GM19467 (cell line): ENCODE results near the gene NQO1.
A peak's percentile ranks its signal among the peaks of the same experiment; 100 is the strongest.
"Not testable (repeated sequence)": the region's sequence is repeated elsewhere in the genome, so short reads cannot be mapped to it uniquely, and the experiment has no call there.

ENCODE experiments used
- ATAC-seq: cut with Tn5 transposase; IDR thresholded peaks from one replicate; pipeline ENCODE4 v1.9.1; 2021; ENCODE audit warnings: mild to moderate bottlenecking, moderate library complexity; ENCODE audit not compliant: unreplicated experiment

Gene NQO1

GRCh38 chr16:69726313-69727060 lies at the start of gene NQO1:
NQO1 (minus strand) TSS chr16:69726560; CDS start chr16:69726439, 121 bp downstream.
- ATAC-seq, result peak; percentile 97

- ATAC-seq, result no peak
These were observed 49.2 kb upstream of the NQO1 start for GRCh38 chr16:69775563-69775962.

GRCh38 chr16:69773260-69773947 lies 47.0 kb upstream of the NQO1 start:
- peak; percentile 45 for ATAC-seq

- ATAC-seq, result no peak
These were observed 45.2 kb upstream of the NQO1 start for GRCh38 chr16:69771651-69771967.

- no peak for ATAC-seq
These were observed 43.0 kb upstream of the NQO1 start for GRCh38 chr16:69769404-69769803.

- ATAC-seq, result no peak
These were observed 42.3 kb upstream of the NQO1 start for GRCh38 chr16:69768666-69769065.

- ATAC-seq, result no peak
These were observed 41.3 kb upstream of the NQO1 start for GRCh38 chr16:69767459-69768229.

GRCh38 chr16:69763599-69763942 lies 37.2 kb upstream of the NQO1 start:
- ATAC-seq, result no peak

- no peak for ATAC-seq
These were observed 36.6 kb upstream of the NQO1 start for GRCh38 chr16:69762814-69763598.

- ATAC-seq, result peak; percentile 72
These were observed 35.8 kb upstream of the NQO1 start, which contains the start of gene WWP2 for GRCh38 chr16:69761983-69762813. WWP2 (plus strand) TSS chr16:69762332; CDS start chr16:69787011, 24,679 bp downstream.

GRCh38 chr16:69757375-69757774 lies 31.0 kb upstream of the NQO1 start:
- not testable (repeated sequence) for ATAC-seq

- ATAC-seq, result no peak
These were observed 30.3 kb upstream of the NQO1 start for GRCh38 chr16:69756705-69757104.

GRCh38 chr16:69754469-69755310 lies 28.3 kb upstream of the NQO1 start, which contains the start of gene NOB1:
NOB1 (minus strand) TSS chr16:69754926; CDS start chr16:69754910, 16 bp downstream.
- ATAC-seq, result peak; percentile 96

- ATAC-seq, result no peak
These were observed 27.7 kb upstream of the NQO1 start for GRCh38 chr16:69754143-69754468.

- ATAC-seq, result no peak
These were observed 22.5 kb upstream of the NQO1 start for GRCh38 chr16:69748694-69749345.

- ATAC-seq, result no peak
These were observed 20.8 kb upstream of the NQO1 start for GRCh38 chr16:69747115-69747514.

- no peak for ATAC-seq
These were observed 19.6 kb upstream of the NQO1 start for GRCh38 chr16:69745959-69746358.

- ATAC-seq, result no peak
These were observed 18.9 kb upstream of the NQO1 start for GRCh38 chr16:69745232-69745612.
